Measurements from ENCODE around the gene RPL36A. TPM values are rescaled to one million over a fixed set of nuclear protein-coding genes. Genes with fewer than 3 reads are reported as not detected.
A peak's percentile ranks its signal among the peaks of the same experiment; 100 is the strongest.

RPL36A gene
- total and polyA plus RNA-seq, 9 of the 15 experiments (the other 6 are each of a cell fraction or from before 2014, with no cell fraction given): 412 to 4,539 (median 3,209) TPM

- TF ChIP-seq, protein P1, sequence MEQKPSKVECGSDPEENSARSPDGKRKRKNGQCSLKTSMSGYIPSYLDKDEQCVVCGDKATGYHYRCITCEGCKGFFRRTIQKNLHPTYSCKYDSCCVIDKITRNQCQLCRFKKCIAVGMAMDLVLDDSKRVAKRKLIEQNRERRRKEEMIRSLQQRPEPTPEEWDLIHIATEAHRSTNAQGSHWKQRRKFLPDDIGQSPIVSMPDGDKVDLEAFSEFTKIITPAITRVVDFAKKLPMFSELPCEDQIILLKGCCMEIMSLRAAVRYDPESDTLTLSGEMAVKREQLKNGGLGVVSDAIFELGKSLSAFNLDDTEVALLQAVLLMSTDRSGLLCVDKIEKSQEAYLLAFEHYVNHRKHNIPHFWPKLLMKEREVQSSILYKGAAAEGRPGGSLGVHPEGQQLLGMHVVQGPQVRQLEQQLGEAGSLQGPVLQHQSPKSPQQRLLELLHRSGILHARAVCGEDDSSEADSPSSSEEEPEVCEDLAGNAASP (IDR thresholded peaks at IDR 0.05): no peak
- TF ChIP-seq CHAMP1 (IDR thresholded peaks at IDR 0.05) (0 out of 2 replicates have a peak, but pooled peaks have one; percentile 19), ESRRA (IDR thresholded peaks at IDR 0.05; ENCODE audit: borderline replicate concordance, low read depth) (peak; percentile 84; the same call in 1 of the 2 replicates), NELFE (IDR thresholded peaks at IDR 0.05; ENCODE audit: insufficient read depth, insufficient read length) (peak; percentile 21), CREB1 (IDR thresholded peaks at IDR 0.05) (no peak), CREB1 (CRISPR knock-in tag; IDR thresholded peaks at IDR 0.05) (peak; percentile 55; the same call in 1 of the 2 replicates), DIDO1 (tag; IDR thresholded peaks at IDR 0.05; ENCODE audit: low read depth) (no peak), RFX5 (IDR thresholded peaks at IDR 0.05; ENCODE audit: low read depth, low read length) (0 out of 2 replicates have a peak, but pooled peaks have one; percentile 6), ZNF175 (CRISPR knock-in tag; IDR thresholded peaks at IDR 0.05; ENCODE audit: low read depth) (no peak), CEBPB (tag; IDR thresholded peaks at IDR 0.05) (peak; percentile 58), NR2C1 (IDR thresholded peaks at IDR 0.05) (peak; percentile 60; the same call in 1 of the 2 replicates), NR2C1 (tag; IDR thresholded peaks at IDR 0.05) (peak; percentile 59; the same call in 1 of the 2 replicates), TRIM25 (IDR thresholded peaks at IDR 0.05; ENCODE audit: borderline replicate concordance) (no peak), CAMTA2 (CRISPR knock-in tag; conservative IDR thresholded peaks at IDR 0.05) (no peak)
- TF ChIP-seq, protein P2, sequence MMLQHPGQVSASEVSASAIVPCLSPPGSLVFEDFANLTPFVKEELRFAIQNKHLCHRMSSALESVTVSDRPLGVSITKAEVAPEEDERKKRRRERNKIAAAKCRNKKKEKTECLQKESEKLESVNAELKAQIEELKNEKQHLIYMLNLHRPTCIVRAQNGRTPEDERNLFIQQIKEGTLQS (IDR thresholded peaks at IDR 0.05): peak; percentile 66
- TF ChIP-seq, protein P2 (CRISPR knock-in tag; conservative IDR thresholded peaks at IDR 0.05): no peak
- TF ChIP-seq, protein P3, sequence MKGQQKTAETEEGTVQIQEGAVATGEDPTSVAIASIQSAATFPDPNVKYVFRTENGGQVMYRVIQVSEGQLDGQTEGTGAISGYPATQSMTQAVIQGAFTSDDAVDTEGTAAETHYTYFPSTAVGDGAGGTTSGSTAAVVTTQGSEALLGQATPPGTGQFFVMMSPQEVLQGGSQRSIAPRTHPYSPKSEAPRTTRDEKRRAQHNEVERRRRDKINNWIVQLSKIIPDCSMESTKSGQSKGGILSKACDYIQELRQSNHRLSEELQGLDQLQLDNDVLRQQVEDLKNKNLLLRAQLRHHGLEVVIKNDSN (CRISPR knock-in tag; IDR thresholded peaks at IDR 0.05): no peak
Observed at GRCh38 chrX:101390664-101391525, at the start of gene RPL36A (continued).

Data from K562 (cell line).